Measurements from ENCODE around the gene TIMP3.

DNA sequence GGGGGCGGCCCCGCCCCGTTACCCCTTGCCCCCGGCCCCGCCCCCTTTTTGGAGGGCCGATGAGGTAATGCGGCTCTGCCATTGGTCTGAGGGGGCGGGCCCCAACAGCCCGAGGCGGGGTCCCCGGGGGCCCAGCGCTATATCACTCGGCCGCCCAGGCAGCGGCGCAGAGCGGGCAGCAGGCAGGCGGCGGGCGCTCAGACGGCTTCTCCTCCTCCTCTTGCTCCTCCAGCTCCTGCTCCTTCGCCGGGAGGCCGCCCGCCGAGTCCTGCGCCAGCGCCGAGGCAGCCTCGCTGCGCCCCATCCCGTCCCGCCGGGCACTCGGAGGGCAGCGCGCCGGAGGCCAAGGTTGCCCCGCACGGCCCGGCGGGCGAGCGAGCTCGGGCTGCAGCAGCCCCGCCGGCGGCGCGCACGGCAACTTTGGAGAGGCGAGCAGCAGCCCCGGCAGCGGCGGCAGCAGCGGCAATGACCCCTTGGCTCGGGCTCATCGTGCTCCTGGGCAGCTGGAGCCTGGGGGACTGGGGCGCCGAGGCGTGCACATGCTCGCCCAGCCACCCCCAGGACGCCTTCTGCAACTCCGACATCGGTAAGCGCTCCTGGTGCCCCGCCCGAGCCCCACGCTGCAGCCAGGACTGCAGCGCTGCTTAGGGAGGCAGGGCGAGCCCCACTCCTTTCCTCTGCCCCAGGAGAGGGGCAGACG lies at the start of gene TIMP3:
- TF ChIP-seq, protein P1, sequence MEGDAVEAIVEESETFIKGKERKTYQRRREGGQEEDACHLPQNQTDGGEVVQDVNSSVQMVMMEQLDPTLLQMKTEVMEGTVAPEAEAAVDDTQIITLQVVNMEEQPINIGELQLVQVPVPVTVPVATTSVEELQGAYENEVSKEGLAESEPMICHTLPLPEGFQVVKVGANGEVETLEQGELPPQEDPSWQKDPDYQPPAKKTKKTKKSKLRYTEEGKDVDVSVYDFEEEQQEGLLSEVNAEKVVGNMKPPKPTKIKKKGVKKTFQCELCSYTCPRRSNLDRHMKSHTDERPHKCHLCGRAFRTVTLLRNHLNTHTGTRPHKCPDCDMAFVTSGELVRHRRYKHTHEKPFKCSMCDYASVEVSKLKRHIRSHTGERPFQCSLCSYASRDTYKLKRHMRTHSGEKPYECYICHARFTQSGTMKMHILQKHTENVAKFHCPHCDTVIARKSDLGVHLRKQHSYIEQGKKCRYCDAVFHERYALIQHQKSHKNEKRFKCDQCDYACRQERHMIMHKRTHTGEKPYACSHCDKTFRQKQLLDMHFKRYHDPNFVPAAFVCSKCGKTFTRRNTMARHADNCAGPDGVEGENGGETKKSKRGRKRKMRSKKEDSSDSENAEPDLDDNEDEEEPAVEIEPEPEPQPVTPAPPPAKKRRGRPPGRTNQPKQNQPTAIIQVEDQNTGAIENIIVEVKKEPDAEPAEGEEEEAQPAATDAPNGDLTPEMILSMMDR (IDR thresholded peaks at IDR 0.05; ENCODE audit: borderline replicate concordance, extremely low read depth, low read length, poor library complexity, severe bottlenecking), result no peak
- no peak for TF ChIP-seq EZH2 (IDR thresholded peaks at IDR 0.05; ENCODE audit: borderline replicate concordance, low read depth, low read length, severe bottlenecking)
